Pericardium fibroblast (primary cell): ENCODE results near the gene KLF8. TPM values are rescaled to one million over a fixed set of nuclear protein-coding genes. Genes with fewer than 3 reads are reported as not detected.

Experiments used
- total RNA-seq: library from RNA; depleted of rRNA; stranded (reverse); fragments of >200 nt; gene quantifications from 2 replicates; pipeline ENCODE4 v1.2.3, GENCODE V29; 2015

The KLF8 gene
- total RNA-seq = 0.09 and 0.12 TPM in 2 replicates

DNA sequence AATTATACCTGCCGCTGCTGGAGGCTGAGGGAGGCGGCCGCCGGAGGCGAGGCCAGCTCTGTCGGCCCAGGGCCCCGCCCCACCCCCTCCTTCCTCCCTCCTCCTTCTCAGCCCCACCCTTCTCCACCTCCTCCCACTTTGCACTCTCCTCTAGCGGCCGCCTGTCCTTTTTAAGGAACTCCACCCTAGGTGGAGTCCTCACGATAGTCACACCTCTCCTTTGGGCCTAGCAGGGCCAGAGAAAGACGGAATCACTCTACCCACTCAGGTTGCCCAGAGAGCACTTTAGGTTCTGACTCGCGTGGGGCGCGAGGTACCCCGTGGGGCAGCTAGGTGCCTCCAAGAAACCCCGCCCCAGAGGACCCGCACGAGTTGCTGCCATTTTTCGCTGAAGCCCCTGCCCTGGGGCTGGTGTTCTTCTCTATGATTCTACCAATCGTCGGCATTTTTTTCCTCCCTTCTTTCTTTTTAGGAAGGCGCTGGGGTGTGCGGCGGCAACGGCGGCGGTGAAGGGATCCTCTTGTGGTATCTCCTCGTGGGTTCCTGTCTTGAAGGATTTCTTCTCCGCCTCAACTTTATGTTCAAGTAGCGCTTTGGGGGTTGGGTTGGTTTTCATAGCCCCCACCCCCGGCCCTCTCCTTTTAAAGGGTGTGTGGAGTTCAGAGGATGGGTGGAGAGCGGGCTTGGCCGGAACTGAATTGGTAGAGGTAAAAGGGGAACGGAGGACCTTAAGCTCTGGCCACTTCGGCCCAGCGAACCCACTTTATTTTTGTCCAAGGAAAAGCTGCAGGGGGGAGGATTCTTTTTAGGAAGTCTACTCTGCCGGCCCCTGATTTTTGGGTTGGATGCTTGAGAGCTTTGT lies at the start of gene KLF8:
Gene KLF8 (plus strand): TSS at position 136 of the 862 bp plus-strand sequence. CDS start 979 bp downstream, outside the sequence.

